NCI-H345 treated with DMSO at 0.1 percent for 48 hours (cell line): Measurements from ENCODE around the gene PATJ.
"Not testable (repeated sequence)": the region's sequence is repeated elsewhere in the genome, so short reads cannot be mapped to it uniquely, and the experiment has no call there.

Source experiments
- DNase-seq: peaks from one replicate; lab custom pipeline; 2025; ENCODE audit not compliant: unreplicated experiment; lab: John Stamatoyannopoulos, UW

The PATJ gene

GRCh38 chr1:62194651-62195544, 452.6 kb downstream of the PATJ start, which contains the start of gene L1TD1:
L1TD1 (plus strand) TSS chr1:62194849; CDS start chr1:62206629, 11,780 bp downstream.
- no peak for DNase-seq

- no peak for DNase-seq
Measured at GRCh38 chr1:62196086-62196690, 453.9 kb downstream of the PATJ start.

- DNase-seq: no peak
Measured at GRCh38 chr1:62198069-62198780, 455.9 kb downstream of the PATJ start.

- no peak for DNase-seq
Measured at GRCh38 chr1:62198781-62199125, 456.5 kb downstream of the PATJ start.

GRCh38 chr1:62207187-62207586, 464.9 kb downstream of the PATJ start:
- no peak for DNase-seq

- DNase-seq: no peak
Measured at GRCh38 chr1:62208087-62208486, 465.8 kb downstream of the PATJ start.

GRCh38 chr1:62208970-62209369, 466.7 kb downstream of the PATJ start:
- no peak for DNase-seq

- DNase-seq: no peak
Measured at GRCh38 chr1:62209931-62210595, 467.8 kb downstream of the PATJ start.

- DNase-seq: no peak
Measured at GRCh38 chr1:62210960-62211359, 468.7 kb downstream of the PATJ start.

- no peak for DNase-seq
Measured at GRCh38 chr1:62212411-62212810, 470.1 kb downstream of the PATJ start.

- no peak for DNase-seq
Measured at GRCh38 chr1:62213075-62213914, 471.0 kb downstream of the PATJ start.

GRCh38 chr1:62218604-62219003, 476.3 kb downstream of the PATJ start:
- DNase-seq: no peak

GRCh38 chr1:62220456-62220855, 478.2 kb downstream of the PATJ start:
- DNase-seq: not testable (repeated sequence)

GRCh38 chr1:62221171-62221570, 478.9 kb downstream of the PATJ start:
- DNase-seq: no peak

GRCh38 chr1:62222321-62222720, 480.0 kb downstream of the PATJ start:
- no peak for DNase-seq

GRCh38 chr1:62224182-62224581, 481.9 kb downstream of the PATJ start:
- DNase-seq: no peak

GRCh38 chr1:62227496-62227895, 485.2 kb downstream of the PATJ start:
- no peak for DNase-seq
